Right lobe of liver (tissue), 6 donors: Measurements from ENCODE around the gene MBOAT1. TPM values are rescaled to one million over a fixed set of nuclear protein-coding genes. Genes with fewer than 3 reads are reported as not detected.
"Not testable (repeated sequence)": the region's sequence is repeated elsewhere in the genome, so short reads cannot be mapped to it uniquely, and the experiment has no call there.

Experiments
- ATAC-seq, 4 donors: fragments of 200-7000 bp; cut with Tn5 transposase; one replicate each; pipeline ENCODE4 v1.9.1; 2020; ENCODE audit warnings: mild to moderate bottlenecking in 4 of 4, moderate library complexity in 4 of 4
- DNase-seq, 3 donors: peaks; one replicate each; pipeline ENCODE4 v3.0.0-alpha.2; 2020
- H3K27ac ChIP-seq, 3 donors: fragments of 200-600 bp; one replicate each; pipeline ENCODE4 v1.8.0; 2022
- H3K27me3 ChIP-seq, 2 donors: fragments of 200-600 bp; one replicate each; pipeline ENCODE4 v1.8.0; 2022
- H3K36me3 ChIP-seq, 4 donors: fragments of 200-600 bp; sonication (generic) in 1 of 4; one replicate each; pipeline versions ENCODE4 v1.5.1 to v1.8.0; 2017 to 2022; ENCODE audit warnings: control low read depth in 1 of 4
- H3K4me1 ChIP-seq, 4 donors: fragments of 200-600 bp; sonication (generic) in 1 of 4; one replicate each; pipeline versions ENCODE4 v1.5.1 to v1.8.0; 2017 to 2022; ENCODE audit warnings: control low read depth in 1 of 4
- H3K4me3 ChIP-seq, 3 donors: fragments of 200-600 bp; one replicate each; pipeline ENCODE4 v1.8.0; 2022
- H3K9me3 ChIP-seq, 4 donors: fragments of 200-600 bp; sonication (generic) in 1 of 4; one replicate each; pipeline versions ENCODE4 v1.5.1 to v1.8.0; 2017 to 2022; ENCODE audit warnings: control low read depth in 1 of 4
- CTCF ChIP-seq, 4 donors: fragments of 200-600 bp in 3 of 4; fragments of 450-650 bp in 1 of 4; IDR thresholded peaks; one replicate each; pipeline versions ENCODE4 v1.5.1 to v1.8.0; 2016 to 2022; ENCODE audit warnings: antibody characterized with exemption in 4 of 4, mild to moderate bottlenecking in 2 of 4
- POLR2A ChIP-seq: fragments of 450-650 bp; IDR thresholded peaks from one replicate; pipeline ENCODE4 v1.6.1; 2017; ENCODE audit warnings: antibody characterized with exemption, mild to moderate bottlenecking
- WGBS: methylation state at CpG from one replicate; pipeline ENCODE4 v1.1.6; 2018; ENCODE audit warnings: low coverage, low lambda C conversion rate; ENCODE audit not compliant: insufficient coverage; ENCODE audit errors: missing lambda C conversion rate; 5-methylcytosine and 5-hydroxymethylcytosine counted together
- intact Hi-C, 2 donors: fragments of 100-400 bp; cut with DNase I; formaldehyde crosslinking; loops; one replicate each; pipeline versions ENCODE4 v1.11.2 to v1.14.1; 2022
- total RNA-seq, 6 experiments: library from RNA; depleted of rRNA in 2 of 6; stranded (reverse); fragments of >200 nt in 2 of 6; fragmentation: NEBNext Ultra II Directional in 3 of 6; extraction: Animal tissue kit (Norgen Biotek cat#: 25700) in 3 of 6; gene quantifications; one replicate each; pipeline versions ENCODE4 v1.1.0 to v1.2.4, GENCODE V29; 2016 to 2023
- donor health status: DM: no; HTN: yes; CAD: no.
- donor health status: DM: no; HTN: no; CAD: no.
- donor health status: DM: no; HTN: no; CAD: no.
- donor health status: DM: no; HTN: yes; CAD: no.
- donor health status: DM: no; HTN: yes; CAD: no.

The MBOAT1 gene
- total RNA-seq, 6 experiments from 2014 or later = 3.6 to 10.0 (median 5.9) TPM

GRCh38 chr6:20246125-20246524 lies 33.9 kb upstream of the MBOAT1 start:
- Histone ChIP-seq H3K4me1 (no peaks in the 10 kb centered on the region), H3K9me3 (no peaks in the 10 kb centered on the region), H3K27me3 (no peaks in the 10 kb centered on the region), H3K27ac (no peak overlapping the region), H3K36me3 (no peaks in the 10 kb centered on the region), H3K4me3 (no peak overlapping the region)
- TF ChIP-seq CTCF (IDR thresholded peaks at IDR 0.05) = no peak
- no peak for TF ChIP-seq POLR2A
- WGBS = 29% methylated on average over 2 of the region's 2 CpGs
- no peak for ATAC-seq
- intact Hi-C loops = no loop called here
- DNase-seq = no peak

- WGBS = no CpG with 5 or more reads among the region's 29 CpGs
- H3K27me3 ChIP-seq, H3K4me3 ChIP-seq, intact Hi-C loops, ATAC-seq, DNase-seq, H3K27ac ChIP-seq, H3K36me3 ChIP-seq, H3K4me1 ChIP-seq, H3K9me3 ChIP-seq: not testable (repeated sequence)
Observed at GRCh38 chr6:20244807-20245681, 32.8 kb upstream of the MBOAT1 start.

- H3K27me3 ChIP-seq = no peaks in the 10 kb centered on the region
- 63% methylated on average over 1 of the region's 1 CpG for WGBS
Observed at GRCh38 chr6:20243288-20243687, 31.0 kb upstream of the MBOAT1 start.

GRCh38 chr6:20242397-20242796 lies 30.1 kb upstream of the MBOAT1 start:
- intact Hi-C loops = no loop called here
- DNase-seq = no peak
- H3K36me3 ChIP-seq = no peaks in the 10 kb centered on the region
- no peak for ATAC-seq
- no CpG with 5 or more reads among the region's 1 CpG for WGBS
- H3K27me3 ChIP-seq = no peaks in the 10 kb centered on the region
- no peak for TF ChIP-seq POLR2A
- TF ChIP-seq CTCF (IDR thresholded peaks at IDR 0.05) = no peak
- no peak overlapping the region for H3K4me3 ChIP-seq
- H3K9me3 ChIP-seq = no peaks in the 10 kb centered on the region
- no peak overlapping the region for H3K27ac ChIP-seq
- no peaks in the 10 kb centered on the region for H3K4me1 ChIP-seq

More at GRCh38 chr6:20243288-20243687, 31.0 kb upstream of the MBOAT1 start:
- intact Hi-C loops = no loop called here
- Histone ChIP-seq H3K4me1 (no peaks in the 10 kb centered on the region), H3K4me3 (no peak overlapping the region), H3K36me3 (no peaks in the 10 kb centered on the region), H3K27ac (no peak overlapping the region), H3K9me3 (no peaks in the 10 kb centered on the region)
- DNase-seq = no peak
- TF ChIP-seq CTCF (IDR thresholded peaks at IDR 0.05) (no peak), POLR2A (no peak)
- ATAC-seq = no peak

GRCh38 chr6:20241102-20241501 lies 28.8 kb upstream of the MBOAT1 start:
- DNase-seq (no peak), ATAC-seq (no peak)
- 93% methylated on average over 2 of the region's 2 CpGs for WGBS
- Histone ChIP-seq H3K36me3 (no peaks in the 10 kb centered on the region), H3K4me3 (no peak overlapping the region), H3K27me3 (no peaks in the 10 kb centered on the region), H3K9me3 (no peaks in the 10 kb centered on the region), H3K4me1 (peaks cover 0 to 7% (median 0%) of the 10 kb centered on the region in 4 donors), H3K27ac (no peak overlapping the region)
- TF ChIP-seq POLR2A = no peak
- no peak for TF ChIP-seq CTCF (IDR thresholded peaks at IDR 0.05)
- intact Hi-C loops = no loop called here
